ENCODE results near the gene GUCA1A. TPM values are rescaled to one million over a fixed set of nuclear protein-coding genes. Genes with fewer than 3 reads are reported as not detected.

Gene GUCA1A
- not detected for total RNA-seq
- polyA plus RNA-seq, result under 1 TPM in 1 of 3 donors, not detected in 2; 0.10 TPM
- long read RNA-seq, donor 1, result 0 reads
- long read RNA-seq, donor 2, result 0 reads
- long read RNA-seq, donor 3, result 0 reads
- long read RNA-seq, donor 4, result 0 reads
- long read RNA-seq, donor 5, result 0 reads
- long read RNA-seq, donor 6, result 0 reads
- long read RNA-seq, donor 7, result 0 reads
- long read RNA-seq, donor 8, result 0 reads
- long read RNA-seq, donor 9, result 0 reads
- long read RNA-seq, donor 10, result 0 reads

- no peak for DNase-seq
- no peaks in the 10 kb centered on the region for H3K36me3 ChIP-seq
- peaks cover 0 to 6% (median 2%) of the 10 kb centered on the region in 4 donors for H3K4me1 ChIP-seq
- TF ChIP-seq CTCF (IDR thresholded peaks at IDR 0.05), result no peak
- no peak for TF ChIP-seq POLR2AphosphoS5 (IDR thresholded peaks at IDR 0.05)
- no peak for TF ChIP-seq EP300 (IDR thresholded peaks at IDR 0.05)
- no peak for TF ChIP-seq POLR2A (IDR thresholded peaks at IDR 0.05)
- intact Hi-C loops (cut with DNase I; ENCODE audit: low total_unique reads), result no loop called here
- 80 to 92% (median 91%) methylated on average over 2 of the region's 2 CpGs for WGBS, 5 donors
- H3K9me3 ChIP-seq, result no peaks in the 10 kb centered on the region
- no peak within 1 kb of the TSS for H3K4me3 ChIP-seq
- no peak within 1 kb of the TSS for H3K27ac ChIP-seq
- peaks cover 0 to 6% (median 0%) of the 10 kb centered on the region in 3 donors for H3K27me3 ChIP-seq
Observed at GRCh38 chr6:42173101-42173500, at the start of gene GUCA1A. Gene GUCA1A, plus strand, starts transcription at chr6:42173364. Its CDS starts 250 bp downstream, at chr6:42173614.

GRCh38 chr6:42123379-42124103, 49.6 kb upstream of the GUCA1A start:
- no peaks in the 10 kb centered on the region for H3K27me3 ChIP-seq
- DNase-seq, result no peak
- H3K9me3 ChIP-seq, result no peaks in the 10 kb centered on the region
- peaks cover 38 to 61% (median 45%) of the 10 kb centered on the region in 4 donors for H3K4me1 ChIP-seq
- TF ChIP-seq CTCF (IDR thresholded peaks at IDR 0.05) (no peak), POLR2AphosphoS5 (IDR thresholded peaks at IDR 0.05) (no peak), POLR2A (IDR thresholded peaks at IDR 0.05) (no peak), EP300 (IDR thresholded peaks at IDR 0.05) (no peak)
- WGBS, 5 donors, result 51 to 63% (median 56%) methylated on average over 9 to 11 of the region's 11 CpGs
- H3K27ac ChIP-seq, result peak overlapping the region; percentile 80 to 87 (median 85)
- peaks cover 10 to 39% (median 27%) of the 10 kb centered on the region in 4 donors for H3K36me3 ChIP-seq
- no peak overlapping the region for H3K4me3 ChIP-seq
- intact Hi-C loops (cut with DNase I; ENCODE audit: low total_unique reads), result no loop called here

- Histone ChIP-seq H3K27me3 (no peaks in the 10 kb centered on the region), H3K36me3 (peaks cover 10 to 45% (median 28%) of the 10 kb centered on the region in 4 donors), H3K27ac (peak overlapping the region; percentile 80 to 87 (median 85)), H3K9me3 (no peaks in the 10 kb centered on the region), H3K4me1 (peaks cover 45 to 68% (median 50%) of the 10 kb centered on the region in 4 donors), H3K4me3 (no peak overlapping the region)
- DNase-seq, result peak in 1 of 2 donors; percentile 31
- intact Hi-C loops (cut with DNase I; ENCODE audit: low total_unique reads), result no loop called here
- WGBS, 5 donors, result 33 to 58% (median 46%) methylated on average over 6 to 9 of the region's 9 CpGs
- TF ChIP-seq POLR2AphosphoS5 (IDR thresholded peaks at IDR 0.05) (peak in 1 of 3 donors; percentile 32), CTCF (IDR thresholded peaks at IDR 0.05) (no peak), EP300 (IDR thresholded peaks at IDR 0.05) (no peak), POLR2A (IDR thresholded peaks at IDR 0.05) (no peak)
Observed at GRCh38 chr6:42124223-42124836, 48.8 kb upstream of the GUCA1A start.

GRCh38 chr6:42125231-42125630, 47.9 kb upstream of the GUCA1A start:
- Histone ChIP-seq H3K27ac (peak overlapping the region; percentile 80 to 87 (median 85)), H3K36me3 (peaks cover 10 to 45% (median 28%) of the 10 kb centered on the region in 4 donors)
- TF ChIP-seq CTCF (IDR thresholded peaks at IDR 0.05) (no peak), POLR2A (IDR thresholded peaks at IDR 0.05) (no peak), EP300 (IDR thresholded peaks at IDR 0.05) (no peak), POLR2AphosphoS5 (IDR thresholded peaks at IDR 0.05) (no peak)

More at GRCh38 chr6:42125231-42125630, 47.9 kb upstream of the GUCA1A start:
- no peak for DNase-seq
- Histone ChIP-seq H3K9me3 (no peaks in the 10 kb centered on the region), H3K4me3 (no peak overlapping the region), H3K4me1 (peaks cover 48 to 77% (median 56%) of the 10 kb centered on the region in 4 donors), H3K27me3 (no peaks in the 10 kb centered on the region)
- intact Hi-C loops (cut with DNase I; ENCODE audit: low total_unique reads), result no loop called here
- WGBS, 5 donors, result 58 to 72% (median 63%) methylated on average over 11 to 14 of the region's 14 CpGs

Data from stomach (tissue), 19 donors.